ENCODE measurements around the gene PTPRA. TPM values are rescaled to one million over a fixed set of nuclear protein-coding genes. Genes with fewer than 3 reads are reported as not detected.

Gene PTPRA
- total and polyA plus RNA-seq, 2 of the 8 experiments (the other 6 are each of a cell fraction or from before 2014, with no cell fraction given), result 47.7 to 51.3 TPM

DNA sequence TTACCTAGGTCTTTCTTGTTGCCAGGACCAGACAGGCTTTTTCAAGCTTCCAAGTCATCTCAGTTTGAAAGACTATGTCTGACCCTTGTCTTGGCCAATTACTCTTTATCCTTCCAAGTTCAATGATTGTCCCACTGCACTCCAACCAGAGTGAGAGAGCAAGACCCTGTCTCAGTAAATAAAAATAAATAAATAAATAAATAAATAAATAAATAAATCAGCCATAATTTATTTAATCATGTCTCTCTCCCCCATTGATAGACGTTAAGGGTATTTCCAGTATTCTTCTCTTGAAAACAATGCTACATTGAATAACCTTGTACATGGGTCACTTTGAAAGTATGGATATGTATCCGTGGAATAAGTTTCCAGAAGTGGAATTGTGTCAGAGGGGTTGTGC lies 83.2 kb downstream of the PTPRA start:
- Histone ChIP-seq H3K4me3 (ENCODE audit: extremely low read depth in 1 of 4, insufficient read depth in 2 of 4, low read depth in 3 of 4, low read length in 4 of 4) (no peak overlapping the region), H3K27me3 (replicated peaks in 1 of 4; ENCODE audit: control insufficient read depth in 3 of 4, extremely low read depth in 1 of 4, insufficient read depth in 3 of 4, low read length in 3 of 4) (no peaks in the 10 kb centered on the region), H3K14ac (ENCODE audit: insufficient read length) (no peak overlapping the region), H2BK12ac (ENCODE audit: low read depth, low read length) (no peak overlapping the region), H2BK120ac (replicated peaks; ENCODE audit: low read depth, low read length) (no peak overlapping the region), H4K91ac (replicated peaks; ENCODE audit: insufficient read length, low read length) (no peak overlapping the region), H2BK15ac (ENCODE audit: low read length) (no peak overlapping the region), H3K23me2 (ENCODE audit: low read depth, low read length) (no peaks in the 10 kb centered on the region), H3K4me2 (ENCODE audit: insufficient read depth in 1 of 2, low read depth in 2 of 2, low read length in 2 of 2) (no peak overlapping the region), H3K79me1 (ENCODE audit: low read depth, low read length) (peaks cover 3% of the 10 kb centered on the region; the same call in 1 of the 2 replicates), H3K9me3 (ENCODE audit: insufficient read depth in 2 of 2, low read depth in 1 of 2, low read length in 1 of 2) (no peaks in the 10 kb centered on the region), H3K4me1 (replicated peaks in 1 of 4; ENCODE audit: control insufficient read depth in 3 of 4, insufficient read depth in 4 of 4, low read length in 3 of 4) (no peaks in the 10 kb centered on the region), H4K20me1 (replicated peaks in 1 of 2; ENCODE audit: control insufficient read depth in 1 of 2, insufficient read depth in 2 of 2, low read length in 2 of 2) (no peaks in the 10 kb centered on the region), H2AFZ (ENCODE audit: low read length) (no peak overlapping the region), H4K8ac (ENCODE audit: extremely low read depth, insufficient read depth, low read length) (no peak overlapping the region), H3K4ac (replicated peaks; ENCODE audit: insufficient read length, low read depth, low read length) (no peak overlapping the region), H3K36me3 (ENCODE audit: control insufficient read depth in 2 of 4, insufficient read depth in 4 of 4, low read length in 3 of 4) (peaks cover 0 to 1% (median 0%) of the 10 kb centered on the region in 4 experiments; a peak in 1 of 8 replicates), H3K79me2 (ENCODE audit: control insufficient read depth in 1 of 2, insufficient read depth in 2 of 2, low read length in 2 of 2) (no peaks in the 10 kb centered on the region), H3K9ac (replicated peaks in 1 of 4; ENCODE audit: extremely low read depth in 1 of 4, low read depth in 3 of 4, low read length in 3 of 4) (no peak overlapping the region), H2AK5ac (ENCODE audit: low read depth, low read length) (no peak overlapping the region), H3K18ac (ENCODE audit: extremely low read depth, low read length) (no peak overlapping the region), H3K56ac (replicated peaks; ENCODE audit: insufficient read length, low read depth, low read length) (no peak overlapping the region), H3K23ac (ENCODE audit: insufficient read length) (no peak overlapping the region), H2BK5ac (ENCODE audit: low read depth, low read length) (no peak overlapping the region), H3K27ac (ENCODE audit: low read depth, low read length) (no peak overlapping the region), H4K5ac (ENCODE audit: insufficient read length, low read depth, low read length) (no peak overlapping the region), H2BK20ac (ENCODE audit: low read length) (no peak overlapping the region)
- WGBS, 2 experiments (ENCODE audit: extremely low coverage in 1 of 2, insufficient coverage in 1 of 2, insufficient read length in 1 of 2, insufficient replicate concordance in 2 of 2, low coverage in 1 of 2, low lambda C conversion rate in 2 of 2, missing lambda C conversion rate in 1 of 2), result 78% methylated on average over 2 of the region's 2 CpGs; no CpG with 5 or more reads in 1 of the 2 experiments
- no peak for TF ChIP-seq SIX5 (IDR thresholded peaks at IDR 0.05; ENCODE audit: low read depth, low read length)
- no peak for TF ChIP-seq CBX8 (IDR thresholded peaks at IDR 0.05; ENCODE audit: borderline replicate concordance, low read depth, low read length)
- no peak for TF ChIP-seq TBP (IDR thresholded peaks at IDR 0.05; ENCODE audit: low read depth, low read length)
- FAIRE-seq (no peak), DNase-seq (ENCODE audit: low read depth in 1 of 2, low spot score in 2 of 2) (no peak)
- POLR2A ChIA-PET (ENCODE audit: partially characterized antibody), result interaction anchor here (1.2 kb wide), 1 partner anchor 15 kb away, joined by 3 read pairs; no protein-coding TSS in a partner anchor
- CTCF ChIA-PET (ENCODE audit: partially characterized antibody), result no interaction called here
